GM19025 (cell line): ENCODE data around the gene TAAR8.
"Not testable (repeated sequence)": the region's sequence is repeated elsewhere in the genome, so short reads cannot be mapped to it uniquely, and the experiment has no call there.

ENCODE experiments used
- ATAC-seq: cut with Tn5 transposase; IDR thresholded peaks from one replicate; pipeline ENCODE4 v1.9.1; 2021; ENCODE audit warnings: mild to moderate bottlenecking, low read depth, moderate library complexity; ENCODE audit not compliant: unreplicated experiment

Gene TAAR8

GRCh38 chr6:132544826-132545225, 7.6 kb upstream of the TAAR8 start:
- ATAC-seq: no peak

- no peak for ATAC-seq
These were observed 3.6 kb upstream of the TAAR8 start for GRCh38 chr6:132548746-132549463.

- ATAC-seq: no peak
These were observed 1.3 kb upstream of the TAAR8 start for GRCh38 chr6:132551214-132551613.

- ATAC-seq: not testable (repeated sequence)
These were observed 7.6 kb downstream of the TAAR8 start for GRCh38 chr6:132560087-132560486.

DNA sequence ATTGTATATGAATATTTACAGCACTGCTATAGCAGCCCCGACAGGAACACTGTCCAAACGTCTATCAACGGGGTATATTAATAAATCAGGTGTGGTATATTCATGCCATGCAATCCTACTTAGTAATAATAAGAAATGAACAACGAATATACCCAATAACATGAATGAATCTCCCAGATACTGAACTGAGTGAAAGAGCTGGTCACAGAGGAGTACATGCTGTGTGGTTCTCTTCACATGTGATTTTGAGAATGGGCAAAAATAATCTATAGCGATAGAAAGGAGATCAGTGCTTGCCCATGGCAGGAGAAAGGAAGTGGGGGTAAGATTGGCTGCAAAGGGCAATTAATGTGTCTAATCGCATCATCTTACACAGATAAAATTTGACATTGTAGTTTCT, 13.9 kb downstream of the TAAR8 start:
- ATAC-seq: no peak

- ATAC-seq: no peak
These were observed 15.1 kb downstream of the TAAR8 start for GRCh38 chr6:132567566-132567965.

- no peak for ATAC-seq
These were observed 16.1 kb downstream of the TAAR8 start for GRCh38 chr6:132568611-132569010.

DNA sequence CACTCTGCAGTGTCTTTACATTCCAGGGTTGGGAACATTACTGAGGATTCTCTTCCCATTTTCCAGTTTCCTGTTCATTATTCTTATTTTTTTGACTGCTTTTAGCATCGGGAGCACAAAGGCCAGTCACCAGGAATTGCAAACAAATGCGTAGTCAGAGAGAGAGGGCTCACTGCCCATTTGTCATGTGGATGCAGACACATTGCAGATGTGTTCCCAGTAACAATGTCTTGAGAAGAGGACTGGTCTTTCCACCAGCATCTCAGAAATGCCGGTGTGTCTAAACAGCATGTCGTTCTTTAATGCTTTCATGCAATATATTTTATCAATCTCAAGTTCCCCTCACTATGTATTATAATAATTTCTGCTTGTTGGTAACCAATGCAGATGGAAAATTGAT, 16.7 kb downstream of the TAAR8 start:
- no peak for ATAC-seq

GRCh38 chr6:132570221-132570777, 17.8 kb downstream of the TAAR8 start, which contains the start of gene TAAR6:
Gene TAAR6, plus strand, starts transcription at chr6:132570322. Its CDS starts 0 bp downstream, at chr6:132570322.
- no peak for ATAC-seq

GRCh38 chr6:132571774-132572173, 19.3 kb downstream of the TAAR8 start:
- no peak for ATAC-seq

- no peak for ATAC-seq
These were observed 32.2 kb downstream of the TAAR8 start for GRCh38 chr6:132584698-132585097.

- no peak for ATAC-seq
These were observed 35.0 kb downstream of the TAAR8 start for GRCh38 chr6:132587424-132587823.

DNA sequence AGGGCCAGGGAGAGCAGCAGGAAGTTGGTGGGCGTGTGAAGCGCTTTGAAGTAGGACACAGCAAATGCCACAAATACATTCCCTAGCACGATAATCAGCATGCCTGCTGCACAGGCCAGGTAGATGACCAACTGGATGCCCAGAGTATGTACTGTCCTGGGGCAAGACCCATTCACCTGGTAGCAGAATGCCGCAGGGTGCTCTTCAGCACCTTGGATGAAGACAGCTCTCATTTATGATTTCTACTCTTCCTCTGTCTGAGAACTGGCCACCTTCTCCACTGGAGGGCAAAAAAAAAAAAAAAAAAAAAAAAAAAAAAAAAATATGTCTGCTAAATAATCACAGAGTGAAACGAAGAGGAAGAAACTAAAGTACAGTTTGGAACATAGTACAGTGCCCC, 37.0 kb downstream of the TAAR8 start, which contains the start of gene TAAR5:
Gene TAAR5, minus strand, starts transcription at position 288 of the 400 bp plus-strand sequence. Its CDS starts 55 bp downstream, at position 233.
- ATAC-seq: no peak

GRCh38 chr6:132590362-132590761, 37.9 kb downstream of the TAAR8 start:
- ATAC-seq: no peak

DNA sequence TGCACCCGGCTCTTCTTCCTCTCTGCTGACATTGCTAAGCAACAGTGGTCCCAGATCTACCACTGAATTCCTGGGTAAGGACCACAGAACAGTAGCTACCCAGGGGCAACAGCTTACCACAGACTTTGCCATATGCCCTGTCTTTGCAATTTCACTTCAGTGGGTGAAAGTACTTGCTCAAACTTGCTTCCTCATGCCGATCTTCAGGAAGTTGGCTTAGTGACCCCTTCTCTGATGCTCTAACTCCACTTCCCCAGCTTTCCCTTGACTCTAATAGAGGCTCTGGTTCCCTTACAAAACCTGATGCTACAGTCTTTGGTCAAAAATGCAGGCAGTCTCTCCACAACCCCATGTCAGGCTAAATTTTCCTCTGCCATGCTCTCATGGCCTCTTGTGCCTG, 40.4 kb downstream of the TAAR8 start:
- ATAC-seq: no peak

- ATAC-seq: no peak
These were observed 43.7 kb downstream of the TAAR8 start for GRCh38 chr6:132596201-132596600.

DNA sequence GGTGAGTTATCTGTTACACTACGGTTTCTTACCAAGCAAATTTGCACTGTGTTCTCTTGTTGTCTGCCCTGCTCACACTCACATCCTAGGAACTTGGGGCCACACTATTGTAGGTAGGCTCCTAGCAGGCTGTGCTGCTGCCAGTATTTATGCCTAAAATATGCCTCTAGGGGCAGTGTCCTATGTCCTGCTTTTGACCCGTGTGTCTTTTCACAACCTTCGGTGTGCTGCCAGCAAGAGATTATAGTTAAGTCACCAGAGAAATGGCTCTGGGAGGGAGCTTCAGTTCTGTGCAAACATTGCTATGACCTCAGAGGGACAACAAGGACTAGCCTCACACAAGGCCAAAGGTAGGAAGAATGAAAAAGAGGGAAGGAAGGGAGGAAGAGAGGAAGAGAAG, 46.0 kb downstream of the TAAR8 start:
- no peak for ATAC-seq

GRCh38 chr6:132600900-132601299, 48.4 kb downstream of the TAAR8 start:
- ATAC-seq: not testable (repeated sequence)
